Cardiac muscle cell (in vitro differentiated cells and primary cell): Measurements from ENCODE around the gene CNR2. TPM values are rescaled to one million over a fixed set of nuclear protein-coding genes. Genes with fewer than 3 reads are reported as not detected.
A peak's percentile ranks its signal among the peaks of the same experiment; 100 is the strongest.

Source experiments
- DNase-seq, 2 donors: peaks; one replicate each; pipeline versions ENCODE4 v3.0.0 to v3.0.0-alpha.2; 2010 to 2017; ENCODE audit warnings: low read depth in 1 of 2, low spot score in 1 of 2
- H3K27ac ChIP-seq: fragments of 200-600 bp; sonication (generic); 2 replicates; pipeline ENCODE4 v1.5.1; 2016
- H3K27me3 ChIP-seq: fragments of 200-600 bp; sonication (generic); 2 replicates; pipeline ENCODE4 v1.6.0; 2016; ENCODE audit warnings: control low read depth
- H3K36me3 ChIP-seq: fragments of 200-600 bp; sonication (generic); 2 replicates; pipeline ENCODE4 v1.5.1; 2016; ENCODE audit warnings: control low read depth
- H3K4me1 ChIP-seq: fragments of 200-600 bp; sonication (generic); 2 replicates; pipeline ENCODE4 v1.8.1; 2017; ENCODE audit warnings: low read depth, mild to moderate bottlenecking, mixed run types
- H3K4me3 ChIP-seq: fragments of 200-600 bp; sonication (generic); 2 replicates; pipeline ENCODE4 v1.5.1; 2016; ENCODE audit warnings: mild to moderate bottlenecking
- H3K9me3 ChIP-seq: fragments of 200-600 bp; sonication (generic); 2 replicates; pipeline ENCODE4 v1.5.1; 2017; ENCODE audit warnings: low read depth, mild to moderate bottlenecking, control low read depth
- polyA plus RNA-seq: library from polyadenylated mRNA; unstranded; fragments of >200 nt; fragmentation: Nextera tagmentation; extraction: Ambion mirVana; gene quantifications from 2 replicates; pipeline ENCODE4 v1.2.1, GENCODE V29; 2016
- total RNA-seq: library from RNA; depleted of rRNA; stranded (reverse); fragments of >200 nt; gene quantifications from 2 replicates; pipeline ENCODE4 v1.2.3, GENCODE V29; 2016
- TF ChIP-seq, protein P1 (sequence below): IDR thresholded peaks from 2 replicates; pipeline ENCODE4 v1.5.1; 2012; ENCODE audit warnings: low read depth, mild to moderate bottlenecking, low read length

Gene CNR2
- total and polyA plus RNA-seq, 2 experiments from 2014 or later, result not detected

DNA sequence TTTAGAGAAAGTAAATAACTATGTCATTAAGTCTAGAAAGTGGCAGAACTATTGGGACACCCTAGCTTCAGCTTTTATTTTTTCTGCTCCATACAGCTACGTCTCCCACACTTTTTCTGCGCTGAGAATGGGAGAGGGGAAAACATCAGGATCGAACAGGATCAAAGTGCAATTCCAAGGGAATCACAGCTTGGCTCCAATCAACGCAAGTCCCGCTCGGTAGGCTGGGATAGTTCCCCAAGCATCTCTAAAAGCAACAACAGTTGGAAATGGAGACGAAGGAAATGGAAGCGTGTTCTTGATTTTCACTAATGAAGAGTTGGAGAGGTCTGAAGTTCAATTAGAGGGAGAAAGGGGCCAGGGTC, 88.5 kb downstream of the CNR2 start:
- Histone ChIP-seq H3K9me3 (no peaks in the 10 kb centered on the region), H3K36me3 (no peaks in the 10 kb centered on the region), H3K4me1 (no peaks in the 10 kb centered on the region), H3K27me3 (no peaks in the 10 kb centered on the region), H3K4me3 (peak overlapping the region; percentile 96), H3K27ac (peak overlapping the region; percentile 97)
- TF ChIP-seq, protein P1, sequence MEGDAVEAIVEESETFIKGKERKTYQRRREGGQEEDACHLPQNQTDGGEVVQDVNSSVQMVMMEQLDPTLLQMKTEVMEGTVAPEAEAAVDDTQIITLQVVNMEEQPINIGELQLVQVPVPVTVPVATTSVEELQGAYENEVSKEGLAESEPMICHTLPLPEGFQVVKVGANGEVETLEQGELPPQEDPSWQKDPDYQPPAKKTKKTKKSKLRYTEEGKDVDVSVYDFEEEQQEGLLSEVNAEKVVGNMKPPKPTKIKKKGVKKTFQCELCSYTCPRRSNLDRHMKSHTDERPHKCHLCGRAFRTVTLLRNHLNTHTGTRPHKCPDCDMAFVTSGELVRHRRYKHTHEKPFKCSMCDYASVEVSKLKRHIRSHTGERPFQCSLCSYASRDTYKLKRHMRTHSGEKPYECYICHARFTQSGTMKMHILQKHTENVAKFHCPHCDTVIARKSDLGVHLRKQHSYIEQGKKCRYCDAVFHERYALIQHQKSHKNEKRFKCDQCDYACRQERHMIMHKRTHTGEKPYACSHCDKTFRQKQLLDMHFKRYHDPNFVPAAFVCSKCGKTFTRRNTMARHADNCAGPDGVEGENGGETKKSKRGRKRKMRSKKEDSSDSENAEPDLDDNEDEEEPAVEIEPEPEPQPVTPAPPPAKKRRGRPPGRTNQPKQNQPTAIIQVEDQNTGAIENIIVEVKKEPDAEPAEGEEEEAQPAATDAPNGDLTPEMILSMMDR, result no peak
- DNase-seq, result peak; percentile 5 to 13

DNA sequence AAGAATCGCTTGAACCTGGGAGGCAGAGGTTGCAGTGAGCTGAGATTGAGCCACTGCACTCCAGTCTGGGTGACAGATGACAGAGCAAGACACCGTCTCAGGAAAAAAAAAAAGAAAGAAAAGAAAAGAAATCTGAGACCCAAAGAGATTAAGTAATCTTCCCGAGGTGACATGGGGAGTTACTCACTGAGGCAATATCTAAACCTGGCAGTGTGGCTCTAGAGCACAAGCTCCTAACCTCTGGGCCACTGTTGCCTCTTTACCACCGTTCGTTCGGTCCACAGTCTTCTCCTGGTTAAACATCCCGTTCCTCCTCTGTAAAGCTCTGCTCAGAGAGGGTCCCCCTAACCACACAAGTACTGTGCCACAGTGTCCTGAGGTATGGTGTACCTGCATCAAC, 89.4 kb downstream of the CNR2 start:
- DNase-seq, result no peak
- peaks cover 3% of the 10 kb centered on the region for H3K36me3 ChIP-seq
- no peaks in the 10 kb centered on the region for H3K9me3 ChIP-seq
- TF ChIP-seq, protein P1, result no peak
- H3K4me1 ChIP-seq, result no peaks in the 10 kb centered on the region
- H3K27ac ChIP-seq, result no peak overlapping the region
- H3K4me3 ChIP-seq, result no peak overlapping the region
- H3K27me3 ChIP-seq, result no peaks in the 10 kb centered on the region

Other genes with a start within 250 kb of the CNR2 start
- 1,294 and 1,627 TPM in 2 replicates for gene RPL11, start 221.6 kb downstream of the CNR2 start, total RNA-seq
- gene RPL11, start 221.6 kb downstream of the CNR2 start, polyA plus RNA-seq, result 590 and 630 TPM in 2 replicates
- gene ELOA, start 169.9 kb downstream of the CNR2 start, total RNA-seq, result 34.1 and 42.1 TPM in 2 replicates
- 34.0 and 34.8 TPM in 2 replicates for gene ELOA, start 169.9 kb downstream of the CNR2 start, polyA plus RNA-seq
- gene PITHD1, start 134.9 kb downstream of the CNR2 start, total RNA-seq, result 71.7 and 99.6 TPM in 2 replicates
- 48.1 and 61.4 TPM in 2 replicates for gene PITHD1, start 134.9 kb downstream of the CNR2 start, polyA plus RNA-seq
- 73.6 and 131 TPM in 2 replicates for gene LYPLA2, start 122.2 kb downstream of the CNR2 start, total RNA-seq
- gene LYPLA2, start 122.2 kb downstream of the CNR2 start, polyA plus RNA-seq, result 124 and 150 TPM in 2 replicates
- 25.8 and 53.3 TPM in 2 replicates for gene GALE, start 112.6 kb downstream of the CNR2 start, total RNA-seq
- gene GALE, start 112.6 kb downstream of the CNR2 start, polyA plus RNA-seq, result 38.7 and 65.7 TPM in 2 replicates
- 45.3 and 47.6 TPM in 2 replicates for gene HMGCL, start 87.9 kb downstream of the CNR2 start, total RNA-seq
- 68.8 and 74.3 TPM in 2 replicates for gene HMGCL, start 87.9 kb downstream of the CNR2 start, polyA plus RNA-seq
- 23.0 and 25.0 TPM in 2 replicates for gene FUCA1, start 45.1 kb downstream of the CNR2 start, total RNA-seq
- 36.6 and 40.4 TPM in 2 replicates for gene FUCA1, start 45.1 kb downstream of the CNR2 start, polyA plus RNA-seq
- gene PNRC2, start 46.5 kb upstream of the CNR2 start, total RNA-seq, result 77.1 and 87.9 TPM in 2 replicates
- gene PNRC2, start 46.5 kb upstream of the CNR2 start, polyA plus RNA-seq, result 71.7 and 88.5 TPM in 2 replicates
- 107 and 134 TPM in 2 replicates for gene SRSF10, start 67.0 kb upstream of the CNR2 start, total RNA-seq
- 181 and 192 TPM in 2 replicates for gene SRSF10, start 67.0 kb upstream of the CNR2 start, polyA plus RNA-seq
- gene MYOM3, start 198.8 kb upstream of the CNR2 start, total RNA-seq, result 0.70 and 0.71 TPM in 2 replicates
- gene MYOM3, start 198.8 kb upstream of the CNR2 start, polyA plus RNA-seq, result 0.51 TPM in 1 of 2 replicates, not detected in the other
- 0.11 TPM in 1 of 2 replicates, not detected in the other for gene IL22RA1, start 229.8 kb upstream of the CNR2 start, total RNA-seq
- not detected in 2 replicates for gene IL22RA1, start 229.8 kb upstream of the CNR2 start, polyA plus RNA-seq